ENCODE measurements around the gene GRID1.

The GRID1 gene

DNA sequence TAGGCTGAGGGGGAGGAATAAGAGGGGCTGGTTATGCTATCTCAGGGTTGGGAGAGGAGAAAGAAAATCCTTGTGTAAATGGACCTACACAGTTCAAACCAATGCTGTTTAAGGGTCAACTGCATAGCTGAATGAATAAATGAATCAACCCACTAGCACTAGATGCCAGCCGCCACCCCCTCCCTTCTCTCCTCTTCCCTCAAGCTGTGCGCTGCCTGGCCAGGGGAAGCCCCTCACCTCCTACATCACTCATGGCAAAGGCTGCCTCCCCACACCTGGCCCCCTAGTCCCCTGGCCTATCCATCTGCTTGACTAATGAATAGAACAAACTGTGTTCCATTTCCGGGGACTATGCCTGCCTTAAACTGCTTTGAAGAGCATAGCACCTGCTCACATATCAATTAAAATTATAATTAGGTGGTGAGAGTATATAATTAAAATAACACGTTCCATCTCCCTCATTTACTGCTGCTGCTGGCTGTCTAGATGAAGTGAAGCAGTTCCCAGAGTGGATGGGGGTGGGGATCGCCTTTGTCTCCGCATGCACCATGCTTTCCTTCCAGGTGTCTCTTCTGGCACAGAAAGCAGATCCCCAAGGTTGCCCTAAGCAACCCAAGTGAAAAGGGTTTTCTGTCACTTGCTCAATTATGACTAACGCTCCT is 32.6 kb downstream of the GRID1 start:
- Mint-ChIP-seq H3K4me1 (ENCODE audit: low read depth) (no peaks in the 10 kb centered on the region), H3K27ac (no peak overlapping the region), H3K9me3 (ENCODE audit: low read depth) (no peaks in the 10 kb centered on the region), H3K4me3 (no peak overlapping the region), H3K36me3 (no peaks in the 10 kb centered on the region), H3K27me3 (peaks cover under 1% of the 10 kb centered on the region)

DNA sequence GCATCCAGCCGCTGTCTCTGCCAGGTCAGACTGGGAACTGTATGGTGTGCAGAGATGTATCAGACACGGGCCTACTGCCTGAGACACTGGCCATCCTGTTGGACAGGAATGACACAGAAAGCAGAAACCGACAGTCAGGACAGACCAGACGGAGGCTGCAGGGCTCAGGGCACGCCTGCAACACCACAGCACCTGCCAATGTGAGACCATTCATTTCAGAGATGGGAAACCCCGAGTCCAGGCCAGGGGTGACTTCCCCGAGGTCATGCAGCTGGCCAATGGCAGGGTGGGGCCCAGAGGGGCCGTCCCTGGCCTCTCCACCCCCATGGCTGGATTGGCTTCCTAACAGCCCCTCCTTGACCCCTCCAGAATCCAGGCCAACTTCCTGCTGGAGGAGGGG is 34.7 kb downstream of the GRID1 start:
- H3K4me1 Mint-ChIP-seq (ENCODE audit: low read depth), result no peaks in the 10 kb centered on the region
- no peaks in the 10 kb centered on the region for H3K27me3 Mint-ChIP-seq

DNA sequence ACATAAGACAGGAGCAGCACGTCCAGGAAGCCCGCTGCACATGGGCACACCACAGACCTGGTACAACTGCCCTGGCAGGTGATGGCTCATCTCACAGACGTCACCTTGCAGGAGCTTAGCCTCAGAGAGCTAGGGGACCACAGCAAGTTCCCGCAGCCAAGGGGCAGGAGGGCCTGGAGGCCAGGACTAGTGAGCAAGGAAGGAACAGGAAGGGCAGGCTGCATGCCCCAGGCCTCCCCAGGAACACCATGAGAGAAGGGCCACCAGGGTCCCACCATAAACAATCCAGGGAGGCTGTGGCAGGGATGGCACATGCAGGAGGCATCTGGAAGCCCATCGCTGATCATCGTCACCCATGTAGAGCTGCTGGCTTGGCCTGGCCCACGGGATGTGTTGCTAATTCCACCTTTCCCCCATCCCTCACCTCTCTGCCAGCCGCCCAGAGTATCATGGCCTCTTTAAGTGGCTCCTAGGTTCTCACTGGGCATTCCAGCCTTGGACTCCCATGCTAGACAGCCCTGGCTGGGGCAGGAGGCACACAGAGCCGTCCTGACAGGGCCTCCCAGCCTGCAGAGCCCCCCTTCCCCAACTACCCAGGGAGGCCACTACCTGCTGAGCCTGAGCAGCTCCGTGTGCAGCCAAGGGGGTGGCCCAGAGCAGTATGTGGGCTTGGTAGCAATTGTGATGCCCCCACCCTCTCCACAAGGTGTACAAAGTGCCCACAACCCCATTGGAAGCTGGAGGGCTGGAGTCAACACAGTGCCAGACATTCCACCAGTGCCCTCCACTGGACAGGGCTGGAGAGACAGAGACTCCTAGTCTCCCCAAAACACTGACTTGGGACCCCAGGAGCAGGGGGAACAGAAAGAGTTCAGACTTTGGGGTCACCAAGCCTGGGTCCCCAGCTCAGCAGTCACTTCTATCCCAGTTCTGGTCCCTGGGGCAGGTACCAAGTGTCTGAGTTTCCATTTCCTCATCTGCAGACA is 35.5 kb downstream of the GRID1 start:
- Mint-ChIP-seq H3K36me3 (no peaks in the 10 kb centered on the region), H3K4me3 (no peak overlapping the region), H3K9me3 (ENCODE audit: low read depth) (no peaks in the 10 kb centered on the region), H3K27me3 (no peaks in the 10 kb centered on the region), H3K27ac (no peak overlapping the region), H3K4me1 (ENCODE audit: low read depth) (no peaks in the 10 kb centered on the region)

More for the DNA sequence above, 34.7 kb downstream of the GRID1 start:
- no peak overlapping the region for H3K4me3 Mint-ChIP-seq
- H3K9me3 Mint-ChIP-seq (ENCODE audit: low read depth), result no peaks in the 10 kb centered on the region
- H3K36me3 Mint-ChIP-seq, result no peaks in the 10 kb centered on the region
- no peak overlapping the region for H3K27ac Mint-ChIP-seq

DNA sequence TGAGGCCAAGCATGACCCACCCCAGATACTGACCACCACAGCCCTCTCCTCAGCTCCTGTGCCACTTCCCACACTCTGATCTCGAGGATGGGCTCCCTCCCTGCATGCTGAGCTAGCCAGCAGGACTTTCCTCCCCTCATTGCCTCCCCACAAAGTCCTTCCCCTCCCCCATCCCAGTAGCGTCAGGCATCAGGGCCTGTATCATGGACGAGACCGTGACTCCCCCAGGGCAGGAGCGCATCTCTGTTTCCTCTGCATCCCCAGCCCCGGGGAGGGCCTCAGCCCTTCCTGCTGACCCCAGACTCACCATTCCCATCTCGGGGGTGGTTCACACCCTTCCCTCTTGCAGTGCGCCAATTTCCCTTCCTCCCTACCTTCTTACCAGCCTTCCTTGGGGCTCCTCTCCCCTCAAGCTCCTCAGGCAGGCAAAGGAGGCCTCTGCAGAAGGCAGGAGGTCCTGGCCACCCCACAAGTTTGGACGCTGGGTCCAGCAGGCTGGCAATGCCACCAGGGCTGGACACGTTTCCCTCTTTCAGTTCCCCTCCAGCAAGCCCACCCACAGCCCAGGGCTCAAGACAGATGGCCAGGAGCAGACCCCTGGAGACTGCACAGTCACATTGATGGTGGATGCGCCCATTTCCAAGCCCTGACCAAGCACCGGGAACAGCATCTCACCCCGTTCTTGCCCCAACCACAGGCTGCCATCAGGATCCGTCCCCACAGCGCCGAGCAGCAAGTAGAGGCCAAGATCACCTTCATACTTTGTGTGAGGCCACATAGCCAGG is 36.5 kb downstream of the GRID1 start:
- Mint-ChIP-seq H3K27ac (no peak overlapping the region), H3K4me1 (ENCODE audit: low read depth) (no peaks in the 10 kb centered on the region), H3K27me3 (no peaks in the 10 kb centered on the region)

DNA sequence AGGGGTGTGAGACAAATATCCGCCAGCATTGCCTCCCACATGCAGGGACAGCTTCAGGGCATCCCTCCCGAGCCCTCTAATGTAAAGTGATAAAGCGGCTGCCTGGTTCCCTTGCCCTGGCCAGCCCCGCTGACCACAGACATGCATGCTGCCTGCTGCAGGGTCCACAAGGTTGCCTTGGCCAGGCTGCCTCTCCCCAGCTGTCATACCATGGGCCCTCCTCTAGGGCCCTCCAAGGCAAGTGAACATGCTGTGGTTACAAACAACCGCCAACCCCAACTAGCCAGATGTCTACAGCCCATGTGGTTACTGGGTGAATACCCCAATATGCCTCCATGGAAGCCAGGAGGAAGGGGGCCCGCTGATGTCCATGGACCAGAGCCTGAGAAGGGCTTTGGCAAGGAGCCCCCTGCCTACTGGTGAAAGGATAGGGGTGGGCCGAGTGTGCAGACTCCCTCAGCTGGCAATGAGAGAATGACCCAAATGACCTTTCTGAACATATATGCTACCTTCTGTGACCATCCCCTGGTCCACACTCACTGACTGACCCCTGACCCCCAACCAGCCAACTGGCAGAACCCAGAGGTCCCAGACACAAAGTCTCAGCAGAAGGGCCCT is 37.4 kb downstream of the GRID1 start:
- H3K4me3 Mint-ChIP-seq, result no peak overlapping the region
- no peaks in the 10 kb centered on the region for H3K4me1 Mint-ChIP-seq (ENCODE audit: low read depth)
- H3K36me3 Mint-ChIP-seq, result no peaks in the 10 kb centered on the region

More for the DNA sequence above, 36.5 kb downstream of the GRID1 start:
- Mint-ChIP-seq H3K4me3 (no peak overlapping the region), H3K36me3 (no peaks in the 10 kb centered on the region), H3K9me3 (ENCODE audit: low read depth) (no peaks in the 10 kb centered on the region)

DNA sequence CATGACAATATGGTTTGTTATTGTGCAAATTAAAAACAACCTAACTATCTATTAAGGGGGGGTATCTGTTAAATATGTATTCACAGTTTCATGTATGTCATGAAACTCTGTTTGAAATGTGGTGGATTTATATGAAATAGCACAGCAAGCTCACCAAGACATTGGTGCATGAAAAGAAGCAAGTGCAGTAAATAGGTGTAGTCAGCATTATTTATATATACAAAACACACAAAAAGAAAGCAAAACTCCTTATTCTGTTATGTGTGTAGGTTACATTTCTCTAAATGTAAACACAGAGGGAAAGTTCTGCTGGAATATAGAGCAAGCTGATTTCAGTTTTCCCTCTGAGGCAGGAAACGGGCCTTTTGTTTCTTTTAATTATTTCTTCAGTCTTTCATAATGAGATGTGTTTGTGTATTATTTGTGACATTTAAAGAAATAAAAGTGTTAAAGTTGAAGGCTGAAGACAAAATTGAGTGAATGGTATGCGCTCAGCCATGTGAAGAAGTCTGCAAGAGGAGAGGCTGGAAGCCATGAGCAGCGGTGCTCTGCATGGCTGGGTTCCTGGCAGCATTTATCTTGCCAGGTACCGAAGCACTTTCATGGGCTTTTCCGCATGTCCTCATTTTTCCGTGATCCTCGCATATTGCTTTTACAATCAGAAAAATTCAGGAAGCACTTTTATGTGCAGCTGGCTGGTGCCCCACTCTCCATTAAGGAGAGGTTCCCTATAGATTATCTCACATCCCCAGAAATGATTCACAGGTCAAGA is 38.5 kb downstream of the GRID1 start:
- Mint-ChIP-seq H3K27me3 (no peaks in the 10 kb centered on the region), H3K36me3 (no peaks in the 10 kb centered on the region), H3K4me3 (no peak overlapping the region), H3K9me3 (ENCODE audit: low read depth) (no peaks in the 10 kb centered on the region), H3K27ac (no peak overlapping the region), H3K4me1 (ENCODE audit: low read depth) (no peaks in the 10 kb centered on the region)

More for the DNA sequence above, 37.4 kb downstream of the GRID1 start:
- no peaks in the 10 kb centered on the region for H3K9me3 Mint-ChIP-seq (ENCODE audit: low read depth)
- H3K27ac Mint-ChIP-seq, result no peak overlapping the region
- no peaks in the 10 kb centered on the region for H3K27me3 Mint-ChIP-seq

DNA sequence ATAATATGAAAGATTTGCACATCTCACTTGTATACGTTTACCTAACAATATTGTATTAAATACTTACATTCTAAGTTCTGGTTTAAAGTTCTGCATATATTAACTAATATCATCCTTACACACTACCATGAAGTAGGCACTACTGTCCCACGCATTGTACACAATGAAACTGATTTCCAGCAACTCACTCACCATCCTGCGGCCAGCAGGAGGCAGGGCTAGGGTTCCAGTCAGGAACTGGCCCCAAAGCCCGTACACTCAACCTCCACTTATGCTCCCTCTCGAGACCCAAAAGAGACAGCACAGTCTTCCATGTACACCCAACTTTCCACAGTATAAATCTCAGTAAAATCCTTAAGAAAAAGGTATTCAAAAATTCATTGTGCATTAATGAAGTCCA is 41.4 kb downstream of the GRID1 start:
- no peak overlapping the region for H3K27ac Mint-ChIP-seq
- no peaks in the 10 kb centered on the region for H3K36me3 Mint-ChIP-seq
- no peaks in the 10 kb centered on the region for H3K27me3 Mint-ChIP-seq
- H3K4me3 Mint-ChIP-seq, result no peak overlapping the region
- H3K4me1 Mint-ChIP-seq (ENCODE audit: low read depth), result no peaks in the 10 kb centered on the region
- H3K9me3 Mint-ChIP-seq (ENCODE audit: low read depth), result no peaks in the 10 kb centered on the region

DNA sequence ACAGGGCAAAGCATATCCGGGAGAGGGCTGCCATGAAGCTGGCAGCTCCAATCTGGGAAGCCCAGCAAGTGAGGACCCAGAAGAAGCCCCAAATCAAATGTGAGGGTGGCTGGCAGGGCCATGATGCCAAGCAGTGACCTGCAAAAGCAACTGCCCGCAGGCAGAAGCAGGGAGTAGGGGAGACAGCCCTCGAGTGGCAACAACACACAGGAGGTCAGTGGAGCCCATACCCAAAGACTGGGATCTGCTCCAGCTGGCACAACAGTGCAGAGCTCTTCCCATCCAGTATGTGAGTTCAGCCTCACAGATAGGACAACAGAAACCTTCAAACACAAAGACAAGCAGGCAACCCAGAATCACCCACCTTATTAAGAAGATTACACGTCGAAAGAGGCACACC is 45.0 kb downstream of the GRID1 start:
- no peak overlapping the region for H3K4me3 Mint-ChIP-seq

DNA sequence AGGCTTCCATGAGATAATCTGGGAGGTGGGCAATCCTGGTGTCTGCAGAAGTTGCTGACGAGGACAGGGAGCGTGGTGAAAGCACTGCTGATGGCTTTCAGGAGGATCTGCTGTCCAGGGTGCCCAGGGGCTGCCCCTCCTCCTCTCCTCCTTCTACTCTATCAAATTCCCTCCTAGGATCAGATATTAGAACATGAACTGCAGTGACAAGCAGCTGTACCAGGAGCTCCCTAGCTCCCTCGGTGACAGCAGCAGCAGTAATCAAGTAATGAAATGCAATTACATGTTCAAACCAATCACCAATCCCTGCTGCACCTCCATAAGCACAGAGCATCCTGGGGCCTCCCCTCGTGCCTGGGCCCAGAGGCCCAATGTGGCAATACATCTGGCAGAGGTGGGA is 46.9 kb downstream of the GRID1 start:
- Mint-ChIP-seq H3K36me3 (no peaks in the 10 kb centered on the region), H3K9me3 (ENCODE audit: low read depth) (no peaks in the 10 kb centered on the region), H3K27me3 (peaks cover 11% of the 10 kb centered on the region), H3K4me3 (no peak overlapping the region), H3K27ac (no peak overlapping the region), H3K4me1 (ENCODE audit: low read depth) (no peaks in the 10 kb centered on the region)

More for the DNA sequence above, 45.0 kb downstream of the GRID1 start:
- peaks cover 7% of the 10 kb centered on the region for H3K27me3 Mint-ChIP-seq
- H3K27ac Mint-ChIP-seq, result no peak overlapping the region
- H3K9me3 Mint-ChIP-seq (ENCODE audit: low read depth), result no peaks in the 10 kb centered on the region
- H3K4me1 Mint-ChIP-seq (ENCODE audit: low read depth), result no peaks in the 10 kb centered on the region
- no peaks in the 10 kb centered on the region for H3K36me3 Mint-ChIP-seq

DNA sequence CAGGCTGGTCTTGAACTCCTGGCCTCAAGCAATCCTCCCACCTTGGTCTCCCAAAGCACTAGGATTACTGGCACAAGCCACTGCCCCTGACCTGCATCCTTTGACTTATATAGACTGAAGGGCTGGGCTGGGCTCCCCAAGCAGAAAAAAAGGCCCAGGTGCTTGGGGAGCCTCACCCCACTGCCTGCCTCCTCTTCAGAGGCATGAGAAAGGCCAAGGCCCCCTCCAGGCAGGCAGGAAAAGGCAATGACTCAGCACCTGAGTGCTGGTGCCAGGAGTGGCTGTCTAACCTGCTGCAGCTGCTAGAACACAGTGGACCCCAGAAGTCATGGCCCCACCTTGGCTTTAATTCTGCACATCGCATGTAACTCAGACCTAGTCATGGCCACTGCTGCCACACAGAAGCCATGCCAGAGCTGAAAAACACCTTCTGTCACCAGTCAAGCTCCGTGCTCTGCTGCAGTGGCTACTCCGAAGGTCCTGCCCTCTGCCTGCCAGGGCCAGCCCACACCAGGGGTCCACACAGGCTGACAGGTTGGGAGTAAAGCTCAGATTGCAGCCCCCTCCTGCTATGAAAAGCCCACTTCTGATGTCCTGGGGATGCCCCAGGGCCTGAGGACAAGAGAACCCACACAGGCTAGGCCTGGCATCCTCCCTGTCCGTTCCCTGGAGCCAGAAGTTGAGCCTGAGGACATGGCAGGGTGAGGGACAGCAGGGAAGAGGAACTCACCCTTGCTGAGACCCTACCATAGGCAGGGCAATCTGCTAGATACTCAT is 48.5 kb downstream of the GRID1 start:
- H3K36me3 Mint-ChIP-seq, result no peaks in the 10 kb centered on the region
- no peak overlapping the region for H3K4me3 Mint-ChIP-seq
- peaks cover 13% of the 10 kb centered on the region for H3K27me3 Mint-ChIP-seq

DNA sequence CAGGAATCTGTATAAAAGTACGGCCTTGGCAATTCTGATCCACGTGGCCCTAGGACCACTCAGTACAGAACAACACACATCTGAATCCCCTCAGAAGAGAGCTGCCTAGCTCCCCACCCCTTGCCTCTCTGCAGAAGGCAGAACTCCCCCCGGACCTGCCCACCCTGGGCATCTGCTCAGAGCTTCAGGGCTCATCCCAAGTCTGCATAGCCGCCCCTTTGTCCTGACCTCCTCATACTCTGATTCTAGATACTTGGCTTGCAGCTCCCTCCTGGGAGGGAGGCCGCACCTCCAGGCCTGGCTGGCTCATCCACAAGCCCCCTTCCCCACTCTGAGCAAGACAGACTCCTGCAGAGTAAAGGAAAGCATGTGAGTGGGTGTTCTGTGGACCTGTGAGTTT is 49.6 kb downstream of the GRID1 start:
- Mint-ChIP-seq H3K9me3 (ENCODE audit: low read depth) (no peaks in the 10 kb centered on the region), H3K4me1 (ENCODE audit: low read depth) (no peaks in the 10 kb centered on the region), H3K36me3 (no peaks in the 10 kb centered on the region), H3K27me3 (peaks cover 13% of the 10 kb centered on the region), H3K4me3 (no peak overlapping the region), H3K27ac (no peak overlapping the region)

More for the DNA sequence above, 48.5 kb downstream of the GRID1 start:
- Mint-ChIP-seq H3K4me1 (ENCODE audit: low read depth) (no peaks in the 10 kb centered on the region), H3K27ac (no peak overlapping the region), H3K9me3 (ENCODE audit: low read depth) (no peaks in the 10 kb centered on the region)

DNA sequence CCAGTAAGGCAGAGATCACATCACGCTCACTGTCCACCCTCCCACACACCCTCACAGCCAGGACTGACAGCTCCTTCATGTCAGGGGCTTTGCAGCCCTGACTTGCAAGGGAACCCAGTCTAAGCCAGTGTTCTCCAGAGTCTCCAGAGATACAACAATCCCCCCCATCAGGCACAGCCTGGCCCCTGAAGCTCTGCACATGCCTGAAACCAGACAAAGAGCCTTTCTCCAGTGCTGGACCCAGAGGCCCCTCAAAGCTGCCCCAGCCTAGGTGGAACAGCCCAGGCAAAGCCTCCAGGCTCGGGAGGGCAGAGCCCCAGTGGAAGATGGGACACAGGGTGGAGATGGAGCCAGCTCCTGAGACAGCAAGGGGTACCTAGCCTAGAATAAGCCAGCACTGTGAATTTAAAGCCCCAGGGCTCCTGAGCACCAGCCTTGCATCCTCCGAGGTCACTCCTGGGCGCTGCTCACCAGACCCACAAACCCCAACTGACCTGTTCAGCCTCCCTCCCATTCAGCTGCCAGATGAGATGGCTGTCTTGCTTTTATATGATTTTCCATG is 50.2 kb downstream of the GRID1 start:
- Mint-ChIP-seq H3K4me3 (no peak overlapping the region), H3K27me3 (peaks cover 13% of the 10 kb centered on the region), H3K27ac (no peak overlapping the region), H3K36me3 (no peaks in the 10 kb centered on the region), H3K9me3 (ENCODE audit: low read depth) (no peaks in the 10 kb centered on the region), H3K4me1 (ENCODE audit: low read depth) (no peaks in the 10 kb centered on the region)

DNA sequence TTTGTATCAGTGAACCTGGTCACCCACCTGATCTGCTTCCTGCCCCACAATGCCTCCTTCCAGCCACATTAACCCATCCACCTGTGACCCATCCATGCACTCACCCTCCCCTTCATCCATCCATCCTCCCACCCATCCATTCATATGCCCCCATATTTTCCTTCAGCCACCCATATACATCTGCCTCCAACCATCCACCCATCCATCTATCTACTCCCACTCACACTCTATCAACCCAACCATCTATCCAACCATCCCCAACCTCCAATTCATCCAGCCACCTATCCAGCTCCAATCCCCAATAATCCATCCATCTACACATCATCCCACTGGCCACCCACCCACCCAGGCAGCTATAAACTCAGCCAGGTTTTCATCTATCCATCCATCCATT is 51.0 kb downstream of the GRID1 start:
- Mint-ChIP-seq H3K4me3 (no peak overlapping the region), H3K36me3 (no peaks in the 10 kb centered on the region), H3K27me3 (peaks cover 13% of the 10 kb centered on the region), H3K4me1 (ENCODE audit: low read depth) (no peaks in the 10 kb centered on the region), H3K9me3 (ENCODE audit: low read depth) (no peaks in the 10 kb centered on the region), H3K27ac (no peak overlapping the region)

All from activated naive CD8-positive, alpha-beta T cell (primary cell).